GM12878 (cell line): ENCODE results near the gene MPV17. TPM values are rescaled to one million over a fixed set of nuclear protein-coding genes. Genes with fewer than 3 reads are reported as not detected.

Experiments used
- ATAC-seq: fragments of 200-7000 bp; cut with Tn5 transposase; 3 replicates; pipeline ENCODE4 v1.9.1; 2020; ENCODE audit warnings: mild to moderate bottlenecking, moderate library complexity
- BruUV-seq: library from RNA; stranded (reverse); fragments of 400-500 nt; replicated peaks from 2 replicates; lab custom pipeline; 2021; lab: Mats Ljungman, UMichigan
- CTCF ChIA-PET: fragments of 300-600 bp; sonication (Branson Sonifier 250); formaldehyde crosslinking; extraction: SDS; loops from one replicate; lab custom pipeline; 2021; ENCODE audit warnings: inconsistent platforms; lab: Yijun Ruan, JAX
- POLR2A ChIA-PET: fragments of 350-600 bp; formaldehyde crosslinking; extraction: SDS; loops from one replicate; lab custom pipeline; 2021; ENCODE audit warnings: inconsistent platforms; lab: Charles Lee
- RAD21 ChIA-PET: fragments of 300-600 bp; sonication (Branson Sonifier 250); formaldehyde crosslinking; loops from one replicate; lab custom pipeline; 2023; ENCODE audit warnings: antibody characterized with exemption; ENCODE audit not compliant: unreplicated experiment; lab: Charles Lee
- SMC1A ChIA-PET: fragments of 300-600 bp; sonication (Branson Sonifier 250); formaldehyde crosslinking; loops from one replicate; lab custom pipeline; 2023; ENCODE audit not compliant: unreplicated experiment, uncharacterized antibody; lab: Charles Lee
- DNase-seq: peaks from one replicate; pipeline ENCODE4 v3.0.0-alpha.2; 2011; ENCODE audit warnings: low read depth, low spot score
- FAIRE-seq: peaks from 3 replicates; lab custom pipeline; 2011; peaks lifted over from hg19 to GRCh38; lab: Jason Lieb, UNC
- H2AFZ ChIP-seq: 2 replicates; pipeline ENCODE4 v1.6.0; 2011; ENCODE audit warnings: low read depth, low read length, control low read depth; ENCODE audit not compliant: control insufficient read depth
- H3K27ac ChIP-seq: 2 replicates; pipeline ENCODE4 v1.5.1; 2011; ENCODE audit warnings: control low read depth; ENCODE audit not compliant: control insufficient read depth, insufficient read depth
- H3K27me3 ChIP-seq, 2 experiments: replicated peaks in 1 of 2; 2 replicates each; pipeline versions ENCODE4 v1.6.0 to v1.6.1; 2011; ENCODE audit warnings: low read length in 1 of 2; ENCODE audit not compliant: control insufficient read depth in 2 of 2, insufficient read depth in 2 of 2
- H3K36me3 ChIP-seq, 2 experiments: 2 replicates each; pipeline ENCODE4 v1.5.1; 2011; ENCODE audit warnings: low read length in 1 of 2; ENCODE audit not compliant: control insufficient read depth in 2 of 2, insufficient read depth in 2 of 2
- H3K4me1 ChIP-seq: 2 replicates; pipeline ENCODE4 v1.6.1; 2011; ENCODE audit warnings: mild to moderate bottlenecking, low read length, moderate library complexity, mixed read lengths; ENCODE audit not compliant: control insufficient read depth, insufficient read depth
- H3K4me2 ChIP-seq: 2 replicates; pipeline ENCODE4 v1.6.0; 2011; ENCODE audit warnings: control low read depth; ENCODE audit not compliant: control insufficient read depth, insufficient read depth
- H3K4me3 ChIP-seq: fragments of 200-600 bp; sonication (generic); 2 replicates; pipeline ENCODE4 v1.5.1; 2016
- H3K79me2 ChIP-seq: 2 replicates; pipeline ENCODE4 v1.6.0; 2011; ENCODE audit warnings: low read length; ENCODE audit not compliant: control insufficient read depth, insufficient read depth
- H3K9ac ChIP-seq: 2 replicates; pipeline ENCODE4 v1.8.0; 2011; ENCODE audit warnings: low read length, control low read depth, mixed read lengths; ENCODE audit not compliant: control insufficient read depth, insufficient read depth
- H3K9me3 ChIP-seq: replicated peaks from 3 replicates; pipeline ENCODE4 v1.5.1; 2011; ENCODE audit warnings: mild to moderate bottlenecking, low read length; ENCODE audit not compliant: control insufficient read depth, insufficient read depth
- H4K20me1 ChIP-seq: 2 replicates; pipeline ENCODE4 v1.6.0; 2011; ENCODE audit not compliant: control insufficient read depth, insufficient read depth
- ATF7 ChIP-seq: fragments of 450-650 bp; IDR thresholded peaks from 2 replicates; pipeline ENCODE4 v1.6.1; 2016; ENCODE audit warnings: low read depth, mild to moderate bottlenecking
- GATAD2B ChIP-seq: fragments of 450-650 bp; conservative IDR thresholded peaks from 2 replicates; pipeline ENCODE4 v1.6.1; 2017; ENCODE audit warnings: low read depth, mild to moderate bottlenecking, moderate library complexity
- KDM1A ChIP-seq: fragments of 200-600 bp; sonication (generic); IDR thresholded peaks from 2 replicates; pipeline ENCODE4 v1.6.1; 2016; ENCODE audit warnings: borderline replicate concordance
- NBN ChIP-seq: fragments of 450-650 bp; IDR thresholded peaks from 2 replicates; pipeline ENCODE4 v1.6.1; 2016
- NR2C2 ChIP-seq: IDR thresholded peaks from 2 replicates; pipeline ENCODE4 v1.6.1; 2011; ENCODE audit warnings: borderline replicate concordance, low read depth; ENCODE audit not compliant: control insufficient read depth, insufficient read length
- PML ChIP-seq: IDR thresholded peaks from 2 replicates; pipeline ENCODE4 v1.6.1; 2012; ENCODE audit warnings: low read length, inconsistent platforms
- RAD21 ChIP-seq: IDR thresholded peaks from 2 replicates; pipeline ENCODE4 v1.6.1; 2011; ENCODE audit warnings: mild to moderate bottlenecking, low read depth, low read length, moderate library complexity; ENCODE audit not compliant: insufficient read depth
- SUPT20H ChIP-seq: IDR thresholded peaks from 2 replicates; pipeline ENCODE4 v1.6.1; 2011; ENCODE audit warnings: low read depth, mild to moderate bottlenecking, low read length, moderate library complexity, borderline replicate concordance; ENCODE audit not compliant: control insufficient read depth
- ZNF24 ChIP-seq: fragments of 450-650 bp; IDR thresholded peaks from 2 replicates; pipeline ENCODE4 v1.6.1; 2017; ENCODE audit warnings: antibody characterized with exemption, mild to moderate bottlenecking
- WGBS: methylation state at CpG from one replicate; pipeline ENCODE4 v1.1.6; 2016; ENCODE audit warnings: low lambda C conversion rate; ENCODE audit not compliant: insufficient replicate concordance, insufficient coverage; ENCODE audit errors: missing lambda C conversion rate; 5-methylcytosine and 5-hydroxymethylcytosine counted together
- in situ Hi-C: fragments of 300-500 bp; cut with MboI; formaldehyde crosslinking; loops from 9 replicates; pipeline ENCODE4 v1.14.3; 2018; ENCODE audit warnings: mixed read lengths
- intact Hi-C: fragments of 100-400 bp; cut with micrococcal nuclease; formaldehyde crosslinking; loops from one replicate; pipeline ENCODE4 v1.14.2; 2022; ENCODE audit not compliant: unreplicated experiment
- polyA plus RNA-seq, 11 experiments: library from polyadenylated mRNA; depleted of rRNA in 4 of 11; unstranded in 6 of 11; stranded (reverse) in 5 of 11; fragments of >200 nt; fragmentation: Nextera tagmentation in 4 of 11; fragmentation: Illumina TruSeq in 1 of 11; extraction: Ambion mirVana in 4 of 11; extraction: Trizol in 1 of 11; gene quantifications; 1 replicate in 1 of 11; 2 replicates in 10 of 11; pipeline versions ENCODE4 v1.2.1 to v1.2.3, GENCODE V29; 2011 to 2016; ENCODE audit warnings: inconsistent platforms in 2 of 11, missing spikeins in 2 of 11, low read depth in 1 of 11
- total RNA-seq, 4 experiments: library from RNA; depleted of rRNA in 3 of 4; stranded (reverse); fragments of >200 nt in 3 of 4; fragmentation: Illumina TruSeq in 1 of 4; extraction: Trizol in 1 of 4; gene quantifications; 2 replicates each; pipeline versions ENCODE4 v1.2.1 to v1.2.3, GENCODE V29; 2013 to 2021
- TF ChIP-seq, protein P1 (sequence below): IDR thresholded peaks from 2 replicates; pipeline ENCODE4 v1.6.1; 2012; ENCODE audit warnings: improper control_type of control experiment, low read depth, low read length; ENCODE audit not compliant: insufficient replicate concordance
- TF ChIP-seq, protein P2 (sequence below): fragments of 450-650 bp; IDR thresholded peaks from 2 replicates; pipeline ENCODE4 v1.6.1; 2017; ENCODE audit warnings: mild to moderate bottlenecking, low read depth, inconsistent platforms; ENCODE audit not compliant: poor library complexity, severe bottlenecking
- TF ChIP-seq, protein P3 (sequence below): fragments of 450-650 bp; IDR thresholded peaks from 2 replicates; pipeline ENCODE4 v1.6.1; 2018; ENCODE audit warnings: mild to moderate bottlenecking, low read depth, moderate library complexity; ENCODE audit not compliant: partially characterized antibody

Gene MPV17
- total and polyA plus RNA-seq, 10 of the 15 experiments (the other 5 are each of a cell fraction or from before 2014, with no cell fraction given) = 63.4 to 143 (median 89.0) TPM

DNA sequence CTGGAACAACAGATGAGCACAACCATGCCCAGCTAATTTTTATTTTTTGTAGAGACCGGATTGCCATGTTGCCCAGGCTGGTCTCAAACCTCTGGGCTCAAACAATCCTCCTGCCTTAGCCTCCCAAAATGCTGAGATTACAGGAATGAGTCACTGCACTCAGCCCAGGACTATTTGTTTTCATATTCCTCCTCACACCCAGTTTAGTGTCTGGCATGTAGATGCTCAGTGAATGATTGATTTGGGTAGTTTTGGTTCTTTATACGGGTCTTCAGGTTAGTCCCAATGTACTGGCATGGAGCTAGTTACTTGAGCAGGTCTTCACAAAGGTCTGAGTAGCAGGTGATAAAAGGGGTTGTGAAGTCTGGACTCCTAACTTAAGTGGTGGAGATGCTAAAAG, 41.0 kb upstream of the MPV17 start:
- intact Hi-C loops (no loop called here), in situ Hi-C loops (no loop called here)
- ChIA-PET CTCF (no interaction called here), RAD21 (interaction anchor here (0.7 kb wide), 1 partner anchor 67 kb away, joined by 3 read pairs; no protein-coding TSS in a partner anchor), POLR2A (no interaction called here), SMC1A (no interaction called here)
- H3K4me1 ChIP-seq = peaks cover 2% of the 10 kb centered on the region; the same call in 1 of the 2 replicates
- BruUV-seq = no TSS peak
- H3K4me2 ChIP-seq = no peak overlapping the region
- DNase-seq (no peak), ATAC-seq (no peak), FAIRE-seq (no peak)
- H3K36me3 ChIP-seq = peaks cover 5 to 16% of the 10 kb centered on the region in 2 experiments
- H3K4me3 ChIP-seq = no peak overlapping the region
- no peak overlapping the region for H3K27ac ChIP-seq
- no peaks in the 10 kb centered on the region for H3K9me3 ChIP-seq
- H3K79me2 ChIP-seq = peaks cover under 1% of the 10 kb centered on the region; the same call in 1 of the 2 replicates
- no peaks in the 10 kb centered on the region for H3K27me3 ChIP-seq
- no peaks in the 10 kb centered on the region for H4K20me1 ChIP-seq
- 47% methylated on average over 2 of the region's 2 CpGs for WGBS
- no peak overlapping the region for H2AFZ ChIP-seq
- no peak overlapping the region for H3K9ac ChIP-seq
- no peak for TF ChIP-seq KDM1A
- TF ChIP-seq RAD21 = no peak
- TF ChIP-seq NBN = no peak
- TF ChIP-seq, protein P1, sequence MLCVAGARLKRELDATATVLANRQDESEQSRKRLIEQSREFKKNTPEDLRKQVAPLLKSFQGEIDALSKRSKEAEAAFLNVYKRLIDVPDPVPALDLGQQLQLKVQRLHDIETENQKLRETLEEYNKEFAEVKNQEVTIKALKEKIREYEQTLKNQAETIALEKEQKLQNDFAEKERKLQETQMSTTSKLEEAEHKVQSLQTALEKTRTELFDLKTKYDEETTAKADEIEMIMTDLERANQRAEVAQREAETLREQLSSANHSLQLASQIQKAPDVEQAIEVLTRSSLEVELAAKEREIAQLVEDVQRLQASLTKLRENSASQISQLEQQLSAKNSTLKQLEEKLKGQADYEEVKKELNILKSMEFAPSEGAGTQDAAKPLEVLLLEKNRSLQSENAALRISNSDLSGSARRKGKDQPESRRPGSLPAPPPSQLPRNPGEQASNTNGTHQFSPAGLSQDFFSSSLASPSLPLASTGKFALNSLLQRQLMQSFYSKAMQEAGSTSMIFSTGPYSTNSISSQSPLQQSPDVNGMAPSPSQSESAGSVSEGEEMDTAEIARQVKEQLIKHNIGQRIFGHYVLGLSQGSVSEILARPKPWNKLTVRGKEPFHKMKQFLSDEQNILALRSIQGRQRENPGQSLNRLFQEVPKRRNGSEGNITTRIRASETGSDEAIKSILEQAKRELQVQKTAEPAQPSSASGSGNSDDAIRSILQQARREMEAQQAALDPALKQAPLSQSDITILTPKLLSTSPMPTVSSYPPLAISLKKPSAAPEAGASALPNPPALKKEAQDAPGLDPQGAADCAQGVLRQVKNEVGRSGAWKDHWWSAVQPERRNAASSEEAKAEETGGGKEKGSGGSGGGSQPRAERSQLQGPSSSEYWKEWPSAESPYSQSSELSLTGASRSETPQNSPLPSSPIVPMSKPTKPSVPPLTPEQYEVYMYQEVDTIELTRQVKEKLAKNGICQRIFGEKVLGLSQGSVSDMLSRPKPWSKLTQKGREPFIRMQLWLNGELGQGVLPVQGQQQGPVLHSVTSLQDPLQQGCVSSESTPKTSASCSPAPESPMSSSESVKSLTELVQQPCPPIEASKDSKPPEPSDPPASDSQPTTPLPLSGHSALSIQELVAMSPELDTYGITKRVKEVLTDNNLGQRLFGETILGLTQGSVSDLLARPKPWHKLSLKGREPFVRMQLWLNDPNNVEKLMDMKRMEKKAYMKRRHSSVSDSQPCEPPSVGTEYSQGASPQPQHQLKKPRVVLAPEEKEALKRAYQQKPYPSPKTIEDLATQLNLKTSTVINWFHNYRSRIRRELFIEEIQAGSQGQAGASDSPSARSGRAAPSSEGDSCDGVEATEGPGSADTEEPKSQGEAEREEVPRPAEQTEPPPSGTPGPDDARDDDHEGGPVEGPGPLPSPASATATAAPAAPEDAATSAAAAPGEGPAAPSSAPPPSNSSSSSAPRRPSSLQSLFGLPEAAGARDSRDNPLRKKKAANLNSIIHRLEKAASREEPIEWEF = no peak
- TF ChIP-seq GATAD2B = no peak
- no peak for TF ChIP-seq SUPT20H
- no peak for TF ChIP-seq ATF7
- TF ChIP-seq, protein P2, sequence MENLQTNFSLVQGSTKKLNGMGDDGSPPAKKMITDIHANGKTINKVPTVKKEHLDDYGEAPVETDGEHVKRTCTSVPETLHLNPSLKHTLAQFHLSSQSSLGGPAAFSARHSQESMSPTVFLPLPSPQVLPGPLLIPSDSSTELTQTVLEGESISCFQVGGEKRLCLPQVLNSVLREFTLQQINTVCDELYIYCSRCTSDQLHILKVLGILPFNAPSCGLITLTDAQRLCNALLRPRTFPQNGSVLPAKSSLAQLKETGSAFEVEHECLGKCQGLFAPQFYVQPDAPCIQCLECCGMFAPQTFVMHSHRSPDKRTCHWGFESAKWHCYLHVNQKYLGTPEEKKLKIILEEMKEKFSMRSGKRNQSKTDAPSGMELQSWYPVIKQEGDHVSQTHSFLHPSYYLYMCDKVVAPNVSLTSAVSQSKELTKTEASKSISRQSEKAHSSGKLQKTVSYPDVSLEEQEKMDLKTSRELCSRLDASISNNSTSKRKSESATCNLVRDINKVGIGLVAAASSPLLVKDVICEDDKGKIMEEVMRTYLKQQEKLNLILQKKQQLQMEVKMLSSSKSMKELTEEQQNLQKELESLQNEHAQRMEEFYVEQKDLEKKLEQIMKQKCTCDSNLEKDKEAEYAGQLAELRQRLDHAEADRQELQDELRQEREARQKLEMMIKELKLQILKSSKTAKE = no peak
- TF ChIP-seq, protein P3, sequence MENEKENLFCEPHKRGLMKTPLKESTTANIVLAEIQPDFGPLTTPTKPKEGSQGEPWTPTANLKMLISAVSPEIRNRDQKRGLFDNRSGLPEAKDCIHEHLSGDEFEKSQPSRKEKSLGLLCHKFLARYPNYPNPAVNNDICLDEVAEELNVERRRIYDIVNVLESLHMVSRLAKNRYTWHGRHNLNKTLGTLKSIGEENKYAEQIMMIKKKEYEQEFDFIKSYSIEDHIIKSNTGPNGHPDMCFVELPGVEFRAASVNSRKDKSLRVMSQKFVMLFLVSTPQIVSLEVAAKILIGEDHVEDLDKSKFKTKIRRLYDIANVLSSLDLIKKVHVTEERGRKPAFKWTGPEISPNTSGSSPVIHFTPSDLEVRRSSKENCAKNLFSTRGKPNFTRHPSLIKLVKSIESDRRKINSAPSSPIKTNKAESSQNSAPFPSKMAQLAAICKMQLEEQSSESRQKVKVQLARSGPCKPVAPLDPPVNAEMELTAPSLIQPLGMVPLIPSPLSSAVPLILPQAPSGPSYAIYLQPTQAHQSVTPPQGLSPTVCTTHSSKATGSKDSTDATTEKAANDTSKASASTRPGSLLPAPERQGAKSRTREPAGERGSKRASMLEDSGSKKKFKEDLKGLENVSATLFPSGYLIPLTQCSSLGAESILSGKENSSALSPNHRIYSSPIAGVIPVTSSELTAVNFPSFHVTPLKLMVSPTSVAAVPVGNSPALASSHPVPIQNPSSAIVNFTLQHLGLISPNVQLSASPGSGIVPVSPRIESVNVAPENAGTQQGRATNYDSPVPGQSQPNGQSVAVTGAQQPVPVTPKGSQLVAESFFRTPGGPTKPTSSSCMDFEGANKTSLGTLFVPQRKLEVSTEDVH = no peak
- no peak for TF ChIP-seq PML
- TF ChIP-seq NR2C2 = no peak
- no peak for TF ChIP-seq ZNF24
